Epithelial cell of proximal tubule (primary cell): ENCODE measurements around the gene CPA4. TPM values are rescaled to one million over a fixed set of nuclear protein-coding genes. Genes with fewer than 3 reads are reported as not detected.

Experiments used
- DNase-seq: peaks from one replicate; pipeline ENCODE4 v3.0.0-alpha.2; 2011; ENCODE audit warnings: low read depth
- H3K4me3 ChIP-seq: 2 replicates; pipeline ENCODE4 v1.5.1; 2011; ENCODE audit warnings: low read depth, mild to moderate bottlenecking, low read length
- CTCF ChIP-seq: conservative IDR thresholded peaks from 2 replicates; pipeline ENCODE4 v1.5.1; 2012; ENCODE audit warnings: low read depth, mild to moderate bottlenecking, low read length
- total RNA-seq: library from RNA; depleted of rRNA; stranded (reverse); fragments of >200 nt; gene quantifications from 2 replicates; pipeline ENCODE4 v1.2.3, GENCODE V29; 2015

CPA4 gene
- total RNA-seq, 1 donor from 2014 or later: 19.6 TPM

DNA sequence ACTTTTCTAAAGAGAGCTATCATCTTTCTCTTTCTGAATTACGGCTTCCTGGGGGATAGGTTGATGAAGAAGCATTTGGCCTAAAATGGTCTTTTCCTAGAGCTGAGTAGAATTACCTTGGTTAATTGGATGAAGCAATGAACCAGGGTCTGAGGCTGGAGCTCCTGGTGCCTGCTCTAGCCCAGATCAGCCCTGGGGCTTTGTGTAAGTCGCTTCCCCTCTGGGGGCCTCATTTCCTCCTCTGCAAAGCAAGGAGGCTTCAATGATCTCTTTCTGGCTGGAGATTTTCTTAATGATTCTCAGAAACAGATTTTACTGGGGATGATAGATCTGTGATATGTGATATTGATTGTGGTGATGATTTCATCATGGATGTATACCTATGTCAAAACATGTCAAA, 29.8 kb upstream of the CPA4 start:
- H3K4me3 ChIP-seq: no peak overlapping the region
- DNase-seq: no peak
- no peak for TF ChIP-seq CTCF

- no peak for TF ChIP-seq CTCF
- DNase-seq: no peak
- H3K4me3 ChIP-seq: no peak within 1 kb of the TSS
Observed at GRCh38 chr7:130266258-130266960, 26.6 kb upstream of the CPA4 start, which contains the start of gene CPA2. CPA2 (plus strand) TSS chr7:130266863; CDS start chr7:130266882, 19 bp downstream.

GRCh38 chr7:130266961-130267321, 26.0 kb upstream of the CPA4 start:
- TF ChIP-seq CTCF: no peak
- no peak overlapping the region for H3K4me3 ChIP-seq
- DNase-seq: no peak

GRCh38 chr7:130268463-130269317, 24.3 kb upstream of the CPA4 start:
- DNase-seq: no peak
- no peak for TF ChIP-seq CTCF

DNA sequence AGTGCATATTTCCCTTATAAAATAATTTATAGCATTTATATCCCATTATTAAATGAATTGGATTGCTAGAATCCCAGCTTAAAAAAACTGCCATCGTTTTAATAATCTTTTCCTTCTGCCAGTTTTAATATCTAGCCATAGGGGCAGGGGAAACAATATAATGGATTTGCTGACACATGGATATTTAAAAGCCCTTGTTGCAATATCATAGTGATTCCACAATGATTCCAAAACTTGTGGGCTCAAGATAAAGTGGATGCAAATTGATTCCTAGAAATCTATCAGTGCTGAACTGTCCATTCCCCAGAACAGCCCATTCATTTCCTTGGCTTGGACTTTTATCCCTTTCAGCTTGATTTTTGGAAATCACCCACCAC, 23.7 kb upstream of the CPA4 start:
- no peak for TF ChIP-seq CTCF
- H3K4me3 ChIP-seq: no peak overlapping the region
- no peak for DNase-seq

More at GRCh38 chr7:130268463-130269317, 24.3 kb upstream of the CPA4 start:
- H3K4me3 ChIP-seq: no peak overlapping the region

GRCh38 chr7:130270947-130271800, 21.8 kb upstream of the CPA4 start:
- no peak overlapping the region for H3K4me3 ChIP-seq
- no peak for TF ChIP-seq CTCF
- no peak for DNase-seq
